Raji (cell line): ENCODE data around the gene IER5L.

Experiments
- POLR2A ChIP-seq: IDR thresholded peaks from 2 replicates; pipeline ENCODE4 v1.6.1; 2011; ENCODE audit warnings: low read depth, low read length, control low read depth; ENCODE audit not compliant: insufficient read depth

Gene IER5L

DNA sequence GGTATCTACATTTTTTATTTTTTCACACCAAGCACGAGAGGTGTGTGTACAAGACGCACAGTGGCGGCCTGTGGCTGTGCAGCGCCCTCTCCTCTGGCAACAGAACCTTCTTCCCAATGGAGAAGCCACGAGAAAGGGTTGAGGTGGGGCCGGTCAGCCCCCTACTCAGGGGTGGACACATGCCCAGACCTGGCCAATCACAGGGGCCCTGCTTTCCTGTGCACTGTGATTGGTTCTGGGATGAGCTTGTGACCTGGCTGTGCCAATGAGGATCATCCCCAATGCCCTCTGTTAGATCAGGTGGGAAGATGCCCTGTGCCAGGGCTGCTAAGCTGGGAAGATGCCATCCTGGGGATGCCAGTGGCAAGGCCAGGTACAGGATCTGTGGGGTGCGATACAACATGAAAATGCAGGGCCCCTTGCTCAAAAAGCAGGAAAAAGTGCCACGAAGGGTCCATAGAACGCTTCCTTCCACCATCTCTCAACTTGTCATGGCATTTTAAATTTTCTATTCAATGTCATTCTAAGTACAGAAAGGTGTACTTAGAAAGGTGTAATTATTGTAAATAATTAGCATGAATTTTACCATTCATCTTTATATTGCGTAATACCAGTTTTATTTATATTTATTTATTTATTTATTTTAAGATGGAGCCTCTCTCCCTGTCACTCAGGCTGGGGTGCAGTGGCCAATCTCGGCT, 15.4 kb downstream of the IER5L start:
- no peak for TF ChIP-seq POLR2A

DNA sequence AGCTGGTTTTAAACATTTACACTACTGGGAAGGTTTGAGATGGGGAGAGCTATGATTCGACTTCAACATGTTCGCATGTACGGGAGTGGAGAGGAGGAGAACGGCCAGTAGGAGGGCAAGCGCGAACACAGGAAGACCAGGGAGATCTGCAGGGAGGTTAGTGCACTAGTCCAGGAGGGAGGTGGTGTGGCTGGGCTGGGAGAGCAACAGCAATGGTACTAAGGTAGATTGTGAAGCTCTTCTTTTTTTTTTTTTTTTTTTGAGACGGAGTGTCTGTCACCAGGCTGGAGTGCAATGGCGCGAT, 16.6 kb downstream of the IER5L start:
- no peak for TF ChIP-seq POLR2A

DNA sequence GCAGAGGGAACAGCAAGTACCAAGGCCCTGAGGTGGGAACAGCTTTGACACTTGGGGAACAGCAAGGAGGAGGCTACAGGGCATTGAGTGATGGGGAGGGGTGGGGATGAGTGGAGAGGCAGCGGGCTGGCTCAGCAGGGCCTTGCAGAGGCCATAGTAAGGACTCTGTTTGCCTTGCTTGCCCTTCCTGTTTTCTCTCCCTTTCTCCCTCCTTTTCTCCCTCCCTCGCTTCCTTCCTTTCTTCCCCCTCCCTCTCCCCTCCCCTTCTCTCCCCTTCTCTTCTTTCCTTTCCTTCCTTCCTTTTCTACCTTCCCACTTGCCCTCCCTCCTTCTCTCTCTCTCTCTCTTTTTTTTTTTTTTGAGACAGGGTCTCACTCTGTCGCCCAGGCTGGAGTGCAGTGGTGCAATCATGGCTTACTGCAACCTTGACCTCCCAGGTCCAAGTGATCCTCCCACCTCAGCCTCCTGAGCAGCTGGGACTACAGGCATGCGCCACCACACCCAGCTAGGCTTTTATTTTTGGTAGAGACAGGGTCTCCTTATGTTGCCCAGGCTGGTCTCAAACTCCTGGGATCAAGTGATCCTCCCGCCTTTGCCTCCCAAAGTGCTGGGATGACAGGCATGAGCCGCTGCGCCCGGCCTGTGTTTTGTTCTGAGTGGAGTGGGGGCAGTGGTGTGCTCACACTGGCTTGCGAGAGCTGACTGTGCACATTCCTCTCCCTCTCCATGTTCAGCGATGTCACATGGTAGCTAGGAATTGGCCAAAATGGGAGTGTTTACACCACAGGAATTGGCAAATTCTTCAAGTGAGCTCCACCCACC, 17.1 kb downstream of the IER5L start:
- no peak for TF ChIP-seq POLR2A

DNA sequence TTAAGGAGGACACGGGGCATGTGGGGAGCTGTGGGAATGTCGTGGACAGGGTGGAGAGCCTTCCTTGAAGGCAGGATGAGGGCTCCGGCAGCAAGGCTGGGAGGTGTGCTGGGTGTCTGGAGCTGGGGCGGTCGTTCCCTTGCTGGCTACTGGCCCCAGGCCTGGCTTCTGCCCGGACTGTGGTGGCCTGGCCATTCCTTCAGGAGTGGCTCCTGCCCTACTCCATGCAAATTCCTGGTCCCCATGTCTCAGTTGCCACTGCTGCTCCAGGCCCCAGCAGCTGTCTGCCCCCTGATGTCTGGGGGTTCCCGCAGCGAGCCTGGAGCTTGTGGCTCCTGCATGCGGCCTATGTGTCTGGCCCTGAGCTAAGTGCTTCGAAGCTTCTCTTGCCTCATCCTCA, 21.9 kb downstream of the IER5L start:
- TF ChIP-seq POLR2A: no peak

DNA sequence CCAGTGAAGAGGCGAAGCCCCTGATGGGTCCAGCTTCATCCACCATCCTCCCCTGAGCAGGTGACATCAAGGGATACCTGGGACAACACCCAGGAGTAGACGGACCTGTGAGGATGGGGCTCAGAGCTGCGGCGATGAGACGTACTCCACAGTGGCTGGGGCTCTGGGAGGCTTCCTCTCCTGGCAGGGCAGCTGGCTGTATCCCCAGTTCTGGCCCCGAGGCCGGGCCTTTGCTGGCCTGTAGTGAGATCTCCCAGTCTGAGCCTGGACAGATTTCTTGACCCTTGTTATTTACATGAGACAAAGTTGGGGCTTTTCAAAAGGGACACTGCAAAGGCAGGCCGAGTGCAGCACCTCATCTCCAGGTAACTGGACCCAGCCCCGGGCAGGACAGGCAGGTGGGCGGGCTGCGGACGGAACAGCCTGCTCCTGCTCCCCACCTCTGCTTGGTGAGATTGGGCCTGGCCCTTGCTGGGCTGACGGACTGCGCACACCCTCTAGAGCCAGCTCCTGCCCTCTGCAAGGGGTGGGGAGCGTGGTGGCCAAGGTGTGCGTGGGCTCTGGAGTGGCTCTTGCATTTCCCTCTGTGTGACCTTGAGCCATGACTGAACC, 23.1 kb downstream of the IER5L start:
- no peak for TF ChIP-seq POLR2A

DNA sequence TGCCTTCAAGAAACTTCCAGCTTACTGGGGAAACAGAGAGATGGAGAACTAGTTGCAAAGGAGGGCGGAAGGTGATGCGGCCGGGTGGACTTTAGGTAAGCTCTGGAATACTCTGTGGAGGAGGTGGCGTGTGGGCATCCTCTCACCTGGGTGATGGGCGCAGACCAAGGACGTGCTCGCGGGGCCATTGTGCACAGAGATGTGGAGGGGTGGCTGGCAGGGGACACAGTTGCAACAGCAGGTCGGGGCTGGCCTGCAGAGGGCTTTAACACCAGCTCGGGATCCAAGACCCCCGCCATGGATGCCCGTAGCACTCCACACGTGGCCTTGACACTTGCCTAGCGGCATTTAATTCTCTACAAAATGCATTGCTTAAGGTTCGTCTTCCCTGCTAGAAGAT, 26.6 kb downstream of the IER5L start:
- no peak for TF ChIP-seq POLR2A

DNA sequence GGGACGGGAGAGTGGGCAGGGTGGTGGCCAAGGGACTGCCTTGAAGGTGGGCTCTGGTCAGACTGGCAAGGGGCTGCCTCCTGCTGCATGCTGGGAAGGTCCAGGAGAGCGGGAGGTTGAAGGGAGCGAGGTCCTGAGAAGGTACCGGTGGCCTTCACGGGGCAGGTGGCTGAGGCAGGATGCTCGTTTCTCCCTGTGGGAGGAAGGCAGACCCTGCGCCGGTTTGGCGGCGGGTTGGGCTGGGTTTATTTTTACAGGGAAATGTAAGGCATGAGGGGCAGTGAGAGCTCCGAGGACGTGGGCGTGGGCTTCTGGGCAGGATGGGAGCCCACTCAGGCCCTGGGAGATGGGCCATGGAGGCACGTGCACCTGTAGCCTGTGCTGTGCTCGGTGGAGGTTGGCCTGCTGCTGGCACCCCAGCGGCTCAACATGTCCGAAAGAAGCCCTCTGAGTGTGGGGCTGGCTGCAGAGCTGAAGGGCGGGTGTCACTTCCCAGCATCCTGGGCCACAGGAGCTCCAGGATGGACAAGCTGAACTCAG, 27.3 kb downstream of the IER5L start:
- TF ChIP-seq POLR2A: no peak

DNA sequence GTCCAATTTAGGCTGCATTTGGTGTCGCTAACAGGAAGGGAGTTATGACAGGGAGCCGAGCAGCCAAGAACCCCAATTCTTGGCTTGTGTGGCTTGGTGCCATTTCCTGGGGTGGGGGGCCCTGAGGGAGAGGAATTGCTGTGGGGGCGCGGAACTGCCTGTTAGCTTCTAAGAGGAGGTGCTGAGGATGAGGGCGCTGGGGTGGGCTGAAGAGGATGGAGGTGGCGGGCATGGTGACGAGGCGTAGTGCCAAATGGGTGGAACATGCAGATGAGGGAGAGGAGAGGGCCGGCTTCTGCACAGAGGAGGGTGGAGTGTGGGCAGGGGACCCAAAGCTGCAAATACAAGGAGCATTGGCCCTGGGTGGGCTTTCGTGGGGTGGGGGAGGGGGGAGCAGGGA, 27.9 kb downstream of the IER5L start:
- no peak for TF ChIP-seq POLR2A

DNA sequence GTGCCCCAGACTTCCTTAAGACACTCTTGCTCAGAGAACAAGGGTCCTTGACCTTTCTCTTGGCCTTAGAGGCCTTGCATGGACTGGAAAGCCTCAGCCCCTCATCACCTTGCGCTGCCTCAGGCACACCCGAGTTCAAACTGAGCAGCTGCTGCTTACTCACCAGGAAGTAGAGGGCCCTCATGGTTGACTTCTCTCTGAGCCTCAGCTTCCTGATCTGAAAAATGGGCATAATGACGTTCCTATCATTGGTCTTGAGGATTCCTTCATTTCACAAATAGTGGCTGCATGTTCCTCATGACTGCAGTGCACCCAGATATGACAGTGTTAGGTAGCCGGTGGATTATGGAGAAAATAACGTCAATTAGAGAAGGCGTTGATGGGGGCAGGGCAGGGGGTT, 28.6 kb downstream of the IER5L start:
- no peak for TF ChIP-seq POLR2A

DNA sequence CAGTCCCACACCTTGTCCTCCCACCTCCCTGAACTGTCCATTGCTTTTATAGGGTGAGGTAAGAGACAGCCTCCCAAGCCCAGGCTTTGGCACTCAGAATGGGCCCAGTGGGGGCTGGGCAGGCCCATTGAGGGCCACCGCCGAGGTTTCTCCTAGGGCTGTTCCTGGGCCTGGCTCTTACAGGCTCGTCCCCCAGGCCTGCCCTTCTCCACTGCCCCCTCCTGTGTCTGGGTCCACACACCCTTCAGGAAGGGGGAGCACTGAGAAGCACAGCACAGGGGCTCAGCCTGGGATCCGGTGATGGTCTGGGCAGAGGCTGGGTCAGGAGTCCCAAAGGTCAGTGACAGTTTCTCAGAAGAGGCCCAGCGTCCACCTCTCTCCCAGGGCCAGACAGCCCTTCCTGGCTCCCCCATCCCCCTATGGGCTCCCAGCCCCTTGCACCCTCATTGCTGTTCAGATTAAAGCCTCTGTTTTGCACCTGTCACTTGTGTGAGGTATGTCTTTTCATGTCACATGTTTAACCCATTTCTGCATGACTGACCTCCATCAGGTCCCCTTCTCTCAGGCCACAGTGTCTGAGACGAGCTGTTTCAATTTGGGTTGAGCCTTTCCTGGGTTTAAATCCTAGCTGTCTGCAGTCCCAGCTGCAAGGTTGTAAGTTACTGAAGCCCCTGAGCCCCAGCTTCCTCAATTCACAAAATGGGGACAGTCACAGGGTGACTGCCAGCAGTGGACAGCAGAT, 29.4 kb downstream of the IER5L start:
- TF ChIP-seq POLR2A: no peak

DNA sequence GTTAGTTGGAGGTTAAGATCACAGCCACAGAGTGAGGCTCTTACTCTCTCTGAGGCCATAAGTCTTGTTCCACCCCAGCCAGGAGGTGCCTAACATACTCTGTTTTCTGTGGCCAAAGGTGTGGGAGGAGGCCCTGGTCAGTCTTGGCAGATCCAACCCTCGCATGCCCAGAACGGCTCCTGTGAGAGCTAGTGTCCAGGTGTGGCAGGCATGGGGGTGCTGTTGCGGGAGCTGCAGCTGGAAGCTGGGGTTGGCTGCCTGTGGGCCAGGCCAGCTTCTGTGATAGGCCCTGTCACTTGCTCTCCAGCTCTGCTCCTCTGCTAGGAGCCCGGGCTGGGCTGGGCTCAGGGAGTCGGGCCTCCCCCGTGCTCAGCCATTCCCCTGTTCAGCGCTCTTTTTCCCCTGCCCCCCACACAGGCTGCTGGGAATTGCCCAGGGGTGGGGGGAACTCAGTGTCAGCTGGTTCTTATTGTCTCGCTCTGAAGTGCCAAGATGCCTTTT, 31.6 kb downstream of the IER5L start:
- no peak for TF ChIP-seq POLR2A

DNA sequence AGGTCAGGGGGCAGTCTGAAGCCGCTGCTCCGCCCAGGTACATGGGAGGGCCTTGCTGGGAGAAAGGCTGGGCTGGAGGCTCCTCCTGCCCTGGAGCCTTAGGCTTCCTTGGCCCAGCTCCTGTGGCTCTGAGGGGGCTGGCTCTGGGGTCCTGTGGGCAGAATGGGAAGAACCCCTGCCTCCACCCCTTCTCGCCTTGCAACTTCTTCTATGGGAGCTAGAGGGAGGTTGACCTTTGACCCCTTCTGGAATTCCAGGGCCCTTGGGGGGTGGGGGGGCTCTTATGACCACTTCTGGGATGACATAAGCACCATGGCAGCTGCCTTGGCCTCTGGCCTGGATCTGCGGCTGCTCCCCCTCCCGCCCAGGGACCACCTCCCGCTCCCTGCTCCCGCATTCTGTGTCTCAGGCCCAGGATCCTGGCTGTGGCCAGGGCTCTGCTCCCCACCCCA, 32.2 kb downstream of the IER5L start:
- no peak for TF ChIP-seq POLR2A

DNA sequence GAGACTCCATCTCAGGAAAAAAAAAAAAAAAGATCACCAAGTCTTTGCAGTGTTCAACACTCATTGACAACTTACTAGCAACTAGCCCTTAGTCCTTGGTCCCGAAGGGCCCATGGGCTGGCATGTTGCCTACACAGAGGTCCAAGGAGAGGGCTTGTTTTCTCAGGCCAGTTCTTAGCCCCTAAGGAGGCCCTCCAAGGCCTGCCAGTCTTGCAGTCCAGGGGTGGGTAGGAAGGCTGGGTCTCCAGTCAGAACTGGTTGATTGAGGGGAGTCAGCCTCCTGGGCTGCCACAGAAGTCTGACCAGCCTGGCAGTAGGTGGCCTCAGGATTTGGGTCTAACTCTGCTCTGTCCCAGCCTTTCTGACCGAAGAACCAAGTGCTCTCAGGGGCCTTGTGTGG, 32.7 kb downstream of the IER5L start:
- TF ChIP-seq POLR2A: no peak

DNA sequence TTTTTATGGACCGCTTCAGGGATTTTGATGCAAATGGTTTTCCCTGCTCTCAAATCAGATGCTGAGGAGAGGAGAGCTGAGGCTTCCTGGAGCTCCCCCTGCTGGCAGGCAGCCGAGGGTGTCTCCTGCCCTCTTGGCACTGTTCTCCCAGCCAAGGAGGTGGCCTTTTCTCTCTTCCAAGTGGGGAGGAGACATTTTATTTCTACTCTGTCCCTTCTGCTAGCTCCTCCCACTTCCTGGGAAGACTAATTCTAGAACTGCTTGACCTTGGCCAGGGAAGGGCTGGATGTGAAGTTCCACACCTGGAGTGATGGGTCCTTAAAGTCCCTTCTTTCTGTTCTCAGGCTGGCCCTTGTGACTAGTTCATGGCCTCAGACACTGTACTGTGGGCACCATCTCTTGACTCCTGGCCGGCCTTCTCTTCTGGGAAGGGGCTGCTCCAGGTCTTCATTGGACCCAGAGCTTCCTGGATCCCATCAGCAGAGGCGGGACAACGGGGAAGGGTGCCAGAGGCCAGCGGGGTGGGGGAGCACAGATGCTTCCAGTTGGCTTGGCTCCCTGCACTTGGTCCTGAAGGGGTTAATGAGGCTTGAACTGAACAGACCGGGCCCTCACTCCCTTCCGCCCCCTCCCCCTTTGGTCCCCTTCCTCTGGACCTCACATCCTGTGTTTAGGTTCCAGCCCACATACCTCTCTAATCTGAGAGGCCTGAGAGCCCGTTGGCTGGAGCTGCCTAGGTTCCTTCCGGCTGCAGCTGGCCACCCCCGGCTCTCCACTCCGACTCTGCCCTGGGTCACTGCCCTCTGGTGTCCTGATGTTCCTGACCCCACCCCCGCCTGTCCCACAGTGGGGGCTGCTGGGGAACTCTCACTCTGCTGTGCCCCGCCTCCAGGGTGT, 34.8 kb downstream of the IER5L start:
- TF ChIP-seq POLR2A: no peak
